Fibroblast of upper back skin (primary cell): ENCODE results near the gene SH3BP2.

Experiments
- DNase-seq: peaks from one replicate; pipeline ENCODE4 v3.0.0-alpha.2; 2013

SH3BP2 gene

DNA sequence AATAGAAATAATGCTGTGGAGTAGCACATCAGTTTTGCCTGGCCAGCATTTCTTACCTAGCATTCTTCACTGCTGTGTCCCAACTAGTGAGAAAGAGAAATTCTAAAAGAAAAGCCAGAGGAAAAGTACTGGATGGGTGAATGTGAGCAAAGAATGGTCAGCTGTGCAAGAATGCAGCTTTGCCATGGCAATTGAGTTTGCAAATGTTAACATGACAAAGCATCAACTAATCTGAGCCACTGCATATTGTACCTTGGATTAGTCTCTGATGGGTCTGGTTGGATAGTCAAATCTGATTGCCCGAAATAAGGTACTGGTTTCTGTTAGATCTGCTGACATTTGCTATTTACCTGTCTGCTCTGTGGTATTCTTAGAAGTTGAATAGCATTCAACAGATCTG lies 89.5 kb downstream of the SH3BP2 start:
- no peak for DNase-seq

DNA sequence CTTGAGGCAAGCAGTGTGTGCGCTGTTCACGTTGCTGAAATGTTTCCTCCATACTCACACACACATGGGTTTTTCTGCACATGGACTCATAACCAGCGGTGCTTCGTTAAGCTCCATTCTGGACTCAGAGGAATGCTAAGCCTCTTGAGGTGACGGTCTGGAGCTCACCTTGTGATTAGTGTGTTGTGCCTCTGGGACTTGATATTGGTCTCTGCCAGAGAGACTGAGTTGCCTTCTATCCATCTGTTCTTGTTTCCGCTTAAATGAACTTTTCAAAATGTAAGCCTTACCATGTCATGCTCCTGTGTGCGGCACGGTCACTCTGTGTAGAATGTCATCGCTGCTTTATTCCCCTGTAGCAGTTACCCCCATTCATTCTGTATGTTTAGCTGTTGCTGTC lies 93.3 kb downstream of the SH3BP2 start:
- no peak for DNase-seq

DNA sequence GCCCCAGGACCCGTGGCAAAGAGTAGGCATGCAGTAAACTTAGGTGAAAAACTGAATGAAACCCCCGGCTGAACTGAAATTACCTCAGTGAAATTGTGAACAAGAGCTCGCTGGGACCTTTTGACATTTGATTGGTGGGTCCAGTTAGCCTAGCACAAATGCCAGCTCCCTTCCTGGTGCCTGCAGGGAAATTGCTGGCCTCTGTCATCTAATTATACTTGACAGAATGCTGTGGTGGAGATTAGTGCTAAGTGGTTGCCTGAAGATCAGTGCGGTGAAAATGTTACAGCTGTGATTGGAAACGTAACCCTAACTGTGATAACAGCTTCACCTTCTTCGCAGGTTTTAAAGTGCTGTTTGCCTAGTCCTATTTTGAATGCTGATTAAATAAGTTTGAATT lies 93.7 kb downstream of the SH3BP2 start:
- no peak for DNase-seq

DNA sequence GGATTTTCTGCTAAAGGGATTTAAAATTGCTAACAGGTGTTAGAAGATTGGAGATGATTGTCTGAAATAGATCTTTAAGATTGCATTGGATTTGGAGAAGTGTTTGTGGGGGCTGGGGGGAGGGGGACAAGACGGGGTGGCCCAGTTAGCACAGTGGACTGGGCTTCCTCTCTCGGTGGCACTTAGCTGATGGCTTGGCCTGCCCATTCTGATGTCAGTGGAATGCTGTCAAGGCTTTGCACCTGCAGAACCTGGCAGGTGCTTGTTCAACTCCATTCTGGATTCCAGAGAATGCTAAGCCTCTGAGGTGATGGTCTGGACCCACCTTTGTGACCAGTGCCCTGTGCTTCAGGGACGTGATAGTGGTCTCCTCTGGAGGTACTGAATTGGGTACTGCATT lies 94.5 kb downstream of the SH3BP2 start:
- no peak for DNase-seq

DNA sequence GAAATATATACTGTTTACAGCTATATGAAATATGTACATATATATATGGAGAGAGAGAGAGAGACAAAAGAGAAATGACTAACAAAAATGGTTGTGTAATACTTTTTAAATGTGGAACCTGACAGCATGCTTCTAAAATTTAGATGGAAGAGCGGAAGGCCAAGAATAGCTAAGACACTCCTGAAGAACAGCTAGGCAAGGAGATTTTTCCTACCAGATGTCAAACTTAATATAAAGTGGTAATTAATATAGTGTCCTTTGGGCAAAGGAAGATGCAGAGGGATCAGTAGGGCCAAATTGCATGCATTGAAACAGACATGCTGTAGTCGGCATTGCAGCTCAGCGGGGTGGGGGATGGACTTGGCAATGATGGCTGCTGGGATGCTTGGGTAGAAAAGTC lies 96.0 kb downstream of the SH3BP2 start:
- peak; percentile 23 for DNase-seq
